Left hindlimb (tissue), 1 donor: ENCODE measurements around the gene C1QTNF4.

ENCODE experiments used
- DNase-seq: peaks from one replicate; pipeline ENCODE4 v3.0.0-alpha.2; 2018

The C1QTNF4 gene

GRCh38 chr11:47592251-47592650 lies 2.0 kb downstream of the C1QTNF4 start:
- no peak for DNase-seq

GRCh38 chr11:47591764-47592163 lies 2.4 kb downstream of the C1QTNF4 start:
- no peak for DNase-seq

GRCh38 chr11:47589977-47590861 lies 4.0 kb downstream of the C1QTNF4 start:
- peak; percentile 79 for DNase-seq

- peak; percentile 65 for DNase-seq
Measured at GRCh38 chr11:47589584-47589976, 4.6 kb downstream of the C1QTNF4 start.

GRCh38 chr11:47589118-47589517 lies 5.1 kb downstream of the C1QTNF4 start:
- no peak for DNase-seq

GRCh38 chr11:47587723-47588326 lies 6.4 kb downstream of the C1QTNF4 start:
- peak; percentile 72 for DNase-seq

GRCh38 chr11:47587039-47587716 lies 7.0 kb downstream of the C1QTNF4 start:
- no peak for DNase-seq

- peak; percentile 82 for DNase-seq
Measured at GRCh38 chr11:47586098-47586855, 7.9 kb downstream of the C1QTNF4 start, which contains the start of gene FAM180B. Gene FAM180B, plus strand, starts transcription at chr11:47586678. Its CDS starts 91 bp downstream, at chr11:47586769.

GRCh38 chr11:47583844-47584243 lies 10.4 kb downstream of the C1QTNF4 start:
- no peak for DNase-seq

GRCh38 chr11:47578524-47579494 lies 15.4 kb downstream of the C1QTNF4 start, which contains the start of the genes KBTBD4 and NDUFS3:
Gene KBTBD4, minus strand, starts transcription at chr11:47578970. Its CDS starts 19 bp downstream, at chr11:47578951.
Gene NDUFS3, plus strand, starts transcription at chr11:47579074. Its CDS starts 18 bp downstream, at chr11:47579092.
- peak; percentile 93 for DNase-seq

- no peak for DNase-seq
Measured at GRCh38 chr11:47577460-47578041, 16.7 kb downstream of the C1QTNF4 start.

- DNase-seq: no peak
Measured at GRCh38 chr11:47573321-47573720, 20.9 kb downstream of the C1QTNF4 start.

GRCh38 chr11:47572715-47573255 lies 21.4 kb downstream of the C1QTNF4 start:
- no peak for DNase-seq

- DNase-seq: no peak
Measured at GRCh38 chr11:47571895-47572294, 22.3 kb downstream of the C1QTNF4 start.

- DNase-seq: no peak
Measured at GRCh38 chr11:47571357-47571729, 22.9 kb downstream of the C1QTNF4 start.

- no peak for DNase-seq
Measured at GRCh38 chr11:47570651-47571356, 23.4 kb downstream of the C1QTNF4 start.

GRCh38 chr11:47569646-47570045 lies 24.6 kb downstream of the C1QTNF4 start:
- no peak for DNase-seq

- no peak for DNase-seq
Measured at GRCh38 chr11:47566149-47566698, 28.0 kb downstream of the C1QTNF4 start.

GRCh38 chr11:47565340-47566148 lies 28.7 kb downstream of the C1QTNF4 start, which contains the start of gene PTPMT1:
Gene PTPMT1, plus strand, starts transcription at chr11:47565599. Its CDS starts 24 bp downstream, at chr11:47565623.
- DNase-seq: peak; percentile 79
